ENCODE measurements around the gene CNN2. TPM values are rescaled to one million over a fixed set of nuclear protein-coding genes. Genes with fewer than 3 reads are reported as not detected.
A peak's percentile ranks its signal among the peaks of the same experiment; 100 is the strongest.

Gene CNN2
- total and polyA plus RNA-seq, 9 of the 15 experiments (the other 6 are each of a cell fraction or from before 2014, with no cell fraction given), result 12.1 to 174 (median 52.7) TPM

DNA sequence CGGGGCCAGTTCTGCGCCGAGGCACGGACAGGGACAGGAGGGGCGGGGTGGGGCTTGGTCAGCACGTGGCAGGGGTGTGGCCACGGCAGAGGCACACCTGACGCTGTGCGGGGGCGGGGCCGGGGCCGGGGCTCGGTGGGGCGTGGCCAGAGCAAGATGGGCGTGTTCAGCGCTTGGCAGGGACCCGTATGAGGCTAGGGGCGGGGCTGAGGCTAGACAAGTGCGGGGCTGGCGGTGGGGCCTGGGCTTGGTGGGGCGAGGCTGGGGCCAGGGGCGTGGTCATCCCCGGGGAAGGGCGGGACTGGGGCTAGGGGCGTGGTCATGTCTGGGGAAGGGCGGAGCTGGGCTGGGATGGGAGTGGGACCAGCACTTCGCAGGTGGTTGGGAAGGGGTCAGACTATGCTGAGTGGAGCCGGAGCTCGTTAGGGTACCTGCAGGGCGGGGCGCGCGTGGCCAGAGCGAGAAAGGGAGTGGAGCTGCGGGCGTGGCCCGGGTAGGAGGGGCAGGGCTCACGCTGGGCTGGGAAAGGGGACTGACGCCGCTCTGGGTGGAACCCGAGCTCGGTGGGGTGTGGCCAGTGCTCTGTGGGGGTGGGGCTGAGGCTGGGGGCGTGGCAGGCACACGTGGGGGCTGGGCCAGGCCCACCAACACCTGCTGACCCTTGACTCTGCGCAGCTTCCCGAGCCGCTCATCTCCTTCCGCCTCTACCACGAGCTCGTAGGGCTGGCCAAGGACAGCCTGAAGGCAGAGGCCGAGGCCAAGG lies 55.9 kb downstream of the CNN2 start (continued):
- TF ChIP-seq, protein P1, sequence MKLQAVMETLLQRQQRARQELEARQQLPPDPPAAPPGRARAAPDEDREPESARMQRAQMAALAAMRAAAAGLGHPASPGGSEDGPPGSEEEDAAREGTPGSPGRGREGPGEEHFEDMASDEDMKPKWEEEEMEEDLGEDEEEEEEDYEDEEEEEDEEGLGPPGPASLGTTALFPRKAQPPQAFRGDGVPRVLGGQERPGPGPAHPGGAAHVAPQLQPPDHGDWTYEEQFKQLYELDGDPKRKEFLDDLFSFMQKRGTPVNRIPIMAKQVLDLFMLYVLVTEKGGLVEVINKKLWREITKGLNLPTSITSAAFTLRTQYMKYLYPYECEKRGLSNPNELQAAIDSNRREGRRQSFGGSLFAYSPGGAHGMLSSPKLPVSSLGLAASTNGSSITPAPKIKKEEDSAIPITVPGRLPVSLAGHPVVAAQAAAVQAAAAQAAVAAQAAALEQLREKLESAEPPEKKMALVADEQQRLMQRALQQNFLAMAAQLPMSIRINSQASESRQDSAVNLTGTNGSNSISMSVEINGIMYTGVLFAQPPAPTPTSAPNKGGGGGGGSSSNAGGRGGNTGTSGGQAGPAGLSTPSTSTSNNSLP (IDR thresholded peaks at IDR 0.05; ENCODE audit: borderline replicate concordance, low read depth, low read length), result no peak
- TF ChIP-seq, protein P2, sequence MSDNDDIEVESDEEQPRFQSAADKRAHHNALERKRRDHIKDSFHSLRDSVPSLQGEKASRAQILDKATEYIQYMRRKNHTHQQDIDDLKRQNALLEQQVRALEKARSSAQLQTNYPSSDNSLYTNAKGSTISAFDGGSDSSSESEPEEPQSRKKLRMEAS (CRISPR knock-in tag; IDR thresholded peaks at IDR 0.05), result peak; percentile 92
- peak; percentile 92 for TF ChIP-seq SAP30 (IDR thresholded peaks at IDR 0.05; ENCODE audit: borderline replicate concordance, insufficient read depth, low read depth, low read length, poor library complexity, severe bottlenecking)
- TF ChIP-seq MCM2 (IDR thresholded peaks at IDR 0.05; ENCODE audit: low read depth), result no peak
- TF ChIP-seq NR3C1 (CRISPR knock-in tag; IDR thresholded peaks at IDR 0.05), result no peak
- TF ChIP-seq ELF4 (CRISPR knock-in tag; IDR thresholded peaks at IDR 0.05), result peak; percentile 42; the same call in 1 of the 2 replicates
- TF ChIP-seq ZBTB1 (CRISPR knock-in tag; IDR thresholded peaks at IDR 0.05; ENCODE audit: borderline replicate concordance, low read depth), result no peak
- no peak for TF ChIP-seq ZNF778 (CRISPR knock-in tag; IDR thresholded peaks at IDR 0.05)
- TF ChIP-seq, protein P3, sequence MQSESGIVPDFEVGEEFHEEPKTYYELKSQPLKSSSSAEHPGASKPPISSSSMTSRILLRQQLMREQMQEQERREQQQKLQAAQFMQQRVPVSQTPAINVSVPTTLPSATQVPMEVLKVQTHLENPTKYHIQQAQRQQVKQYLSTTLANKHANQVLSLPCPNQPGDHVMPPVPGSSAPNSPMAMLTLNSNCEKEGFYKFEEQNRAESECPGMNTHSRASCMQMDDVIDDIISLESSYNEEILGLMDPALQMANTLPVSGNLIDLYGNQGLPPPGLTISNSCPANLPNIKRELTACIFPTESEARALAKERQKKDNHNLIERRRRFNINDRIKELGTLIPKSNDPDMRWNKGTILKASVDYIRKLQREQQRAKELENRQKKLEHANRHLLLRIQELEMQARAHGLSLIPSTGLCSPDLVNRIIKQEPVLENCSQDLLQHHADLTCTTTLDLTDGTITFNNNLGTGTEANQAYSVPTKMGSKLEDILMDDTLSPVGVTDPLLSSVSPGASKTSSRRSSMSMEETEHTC (IDR thresholded peaks at IDR 0.05), result 0 out of 2 replicates have a peak, but pooled peaks have one; percentile 32
- TF ChIP-seq ZNF217 (CRISPR knock-in tag; IDR thresholded peaks at IDR 0.05), result no peak
- TF ChIP-seq, protein P4, sequence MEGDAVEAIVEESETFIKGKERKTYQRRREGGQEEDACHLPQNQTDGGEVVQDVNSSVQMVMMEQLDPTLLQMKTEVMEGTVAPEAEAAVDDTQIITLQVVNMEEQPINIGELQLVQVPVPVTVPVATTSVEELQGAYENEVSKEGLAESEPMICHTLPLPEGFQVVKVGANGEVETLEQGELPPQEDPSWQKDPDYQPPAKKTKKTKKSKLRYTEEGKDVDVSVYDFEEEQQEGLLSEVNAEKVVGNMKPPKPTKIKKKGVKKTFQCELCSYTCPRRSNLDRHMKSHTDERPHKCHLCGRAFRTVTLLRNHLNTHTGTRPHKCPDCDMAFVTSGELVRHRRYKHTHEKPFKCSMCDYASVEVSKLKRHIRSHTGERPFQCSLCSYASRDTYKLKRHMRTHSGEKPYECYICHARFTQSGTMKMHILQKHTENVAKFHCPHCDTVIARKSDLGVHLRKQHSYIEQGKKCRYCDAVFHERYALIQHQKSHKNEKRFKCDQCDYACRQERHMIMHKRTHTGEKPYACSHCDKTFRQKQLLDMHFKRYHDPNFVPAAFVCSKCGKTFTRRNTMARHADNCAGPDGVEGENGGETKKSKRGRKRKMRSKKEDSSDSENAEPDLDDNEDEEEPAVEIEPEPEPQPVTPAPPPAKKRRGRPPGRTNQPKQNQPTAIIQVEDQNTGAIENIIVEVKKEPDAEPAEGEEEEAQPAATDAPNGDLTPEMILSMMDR (IDR thresholded peaks at IDR 0.05 in 2 of 3, conservative IDR thresholded peaks at IDR 0.05 in 1 of 3; ENCODE audit: insufficient read depth in 2 of 3, low read depth in 1 of 3, low read length in 3 of 3), result no peak
- TF ChIP-seq KAT7 (CRISPR knock-in tag; IDR thresholded peaks at IDR 0.05; ENCODE audit: borderline replicate concordance), result no peak
- TF ChIP-seq DIDO1 (tag; IDR thresholded peaks at IDR 0.05; ENCODE audit: low read depth), result no peak
- TF ChIP-seq, protein P5, sequence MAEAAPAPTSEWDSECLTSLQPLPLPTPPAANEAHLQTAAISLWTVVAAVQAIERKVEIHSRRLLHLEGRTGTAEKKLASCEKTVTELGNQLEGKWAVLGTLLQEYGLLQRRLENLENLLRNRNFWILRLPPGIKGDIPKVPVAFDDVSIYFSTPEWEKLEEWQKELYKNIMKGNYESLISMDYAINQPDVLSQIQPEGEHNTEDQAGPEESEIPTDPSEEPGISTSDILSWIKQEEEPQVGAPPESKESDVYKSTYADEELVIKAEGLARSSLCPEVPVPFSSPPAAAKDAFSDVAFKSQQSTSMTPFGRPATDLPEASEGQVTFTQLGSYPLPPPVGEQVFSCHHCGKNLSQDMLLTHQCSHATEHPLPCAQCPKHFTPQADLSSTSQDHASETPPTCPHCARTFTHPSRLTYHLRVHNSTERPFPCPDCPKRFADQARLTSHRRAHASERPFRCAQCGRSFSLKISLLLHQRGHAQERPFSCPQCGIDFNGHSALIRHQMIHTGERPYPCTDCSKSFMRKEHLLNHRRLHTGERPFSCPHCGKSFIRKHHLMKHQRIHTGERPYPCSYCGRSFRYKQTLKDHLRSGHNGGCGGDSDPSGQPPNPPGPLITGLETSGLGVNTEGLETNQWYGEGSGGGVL (CRISPR knock-in tag; IDR thresholded peaks at IDR 0.05), result no peak
- no peak for TF ChIP-seq ZNF76 (CRISPR knock-in tag; IDR thresholded peaks at IDR 0.05; ENCODE audit: borderline replicate concordance)
- TF ChIP-seq, protein P6, sequence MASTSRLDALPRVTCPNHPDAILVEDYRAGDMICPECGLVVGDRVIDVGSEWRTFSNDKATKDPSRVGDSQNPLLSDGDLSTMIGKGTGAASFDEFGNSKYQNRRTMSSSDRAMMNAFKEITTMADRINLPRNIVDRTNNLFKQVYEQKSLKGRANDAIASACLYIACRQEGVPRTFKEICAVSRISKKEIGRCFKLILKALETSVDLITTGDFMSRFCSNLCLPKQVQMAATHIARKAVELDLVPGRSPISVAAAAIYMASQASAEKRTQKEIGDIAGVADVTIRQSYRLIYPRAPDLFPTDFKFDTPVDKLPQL (IDR thresholded peaks at IDR 0.05; ENCODE audit: extremely low read depth, insufficient read length), result no peak
- no peak for TF ChIP-seq ZNF253 (CRISPR knock-in tag; conservative IDR thresholded peaks at IDR 0.05)
